K562 (cell line): Measurements from ENCODE around the gene NPNT. TPM values are rescaled to one million over a fixed set of nuclear protein-coding genes. Genes with fewer than 3 reads are reported as not detected.

Experiments
- ATAC-seq: fragments of 200-7000 bp; cut with Tn5 transposase; 3 replicates; pipeline ENCODE4 v1.9.1; 2020; ENCODE audit warnings: moderate library complexity
- BruUV-seq: library from RNA; stranded (reverse); fragments of 400-500 nt; replicated peaks from 2 replicates; lab custom pipeline; 2021; lab: Mats Ljungman, UMichigan
- CTCF ChIA-PET: fragments of 300-600 bp; formaldehyde crosslinking; extraction: SDS; loops from one replicate; lab custom pipeline; 2021; ENCODE audit warnings: low intra/inter-chr PET ratio; lab: Yijun Ruan, JAX
- POLR2A ChIA-PET: fragments of 300-600, 350-650 bp; sonication (Branson Sonifier 250); formaldehyde crosslinking; extraction: SDS; loops from one replicate; lab custom pipeline; 2021; ENCODE audit warnings: antibody characterized with exemption, inconsistent platforms; lab: Yijun Ruan, JAX
- DNase-seq, 4 experiments: peaks; one replicate each; pipeline versions ENCODE4 v3.0.0 to v3.0.0-alpha.2; 2011 to 2018; ENCODE audit warnings: low spot score in 3 of 4, mixed read lengths in 3 of 4; ENCODE audit errors: extremely low read depth in 1 of 4
- FAIRE-seq: peaks from 2 replicates; lab custom pipeline; 2011; peaks lifted over from hg19 to GRCh38; lab: Jason Lieb, UNC
- H2AFZ ChIP-seq: 2 replicates; pipeline ENCODE4 v1.6.0; 2011; ENCODE audit warnings: low read depth, low read length, control low read depth, inconsistent platforms
- H3K27ac ChIP-seq: fragments of 200-600 bp; 3 replicates; pipeline ENCODE4 v1.8.0; 2011; ENCODE audit warnings: low read depth, mild to moderate bottlenecking, control low read depth, inconsistent platforms, low read length, moderate library complexity, mixed read lengths; ENCODE audit errors: extremely low read depth
- H3K27me3 ChIP-seq, 2 experiments: fragments of 300-600 bp in 1 of 2; 2 replicates in 1 of 2; 3 replicates in 1 of 2; pipeline versions ENCODE4 v1.6.0 to v1.8.0; 2011; ENCODE audit warnings: inconsistent platforms in 2 of 2, low read length in 2 of 2, mild to moderate bottlenecking in 1 of 2, mixed read lengths in 1 of 2, moderate library complexity in 1 of 2; ENCODE audit not compliant: control insufficient read depth in 2 of 2, insufficient read depth in 2 of 2
- H3K36me3 ChIP-seq: fragments of 300-600 bp; 3 replicates; pipeline ENCODE4 v1.8.0; 2011; ENCODE audit warnings: mild to moderate bottlenecking, low read length, inconsistent platforms; ENCODE audit not compliant: control insufficient read depth, insufficient read depth
- H3K4me1 ChIP-seq, 2 experiments: fragments of 200-600 bp in 1 of 2; replicated peaks in 1 of 2; 2 replicates in 1 of 2; 3 replicates in 1 of 2; pipeline versions ENCODE4 v1.5.1 to v1.8.0; 2011; ENCODE audit warnings: inconsistent platforms in 2 of 2, low read length in 2 of 2, mild to moderate bottlenecking in 1 of 2, mixed read lengths in 1 of 2, moderate library complexity in 1 of 2; ENCODE audit not compliant: control insufficient read depth in 2 of 2, insufficient read depth in 2 of 2
- H3K4me2 ChIP-seq: 2 replicates; pipeline ENCODE4 v1.6.1; 2011; ENCODE audit warnings: low read length, control low read depth, inconsistent platforms, mixed read lengths; ENCODE audit not compliant: insufficient read depth
- H3K4me3 ChIP-seq: fragments of 200-600 bp; sonication (generic), shearing (Covaris generic); 2 replicates; pipeline ENCODE4 v1.5.1; 2016; ENCODE audit warnings: control low read depth, inconsistent platforms
- H3K79me2 ChIP-seq: fragments of 200-600 bp; 3 replicates; pipeline ENCODE4 v1.8.0; 2011; ENCODE audit warnings: low read length, inconsistent platforms; ENCODE audit not compliant: control insufficient read depth, insufficient read depth
- H3K9ac ChIP-seq, 2 experiments: 2 replicates each; pipeline versions ENCODE4 v1.6.0 to v1.6.1; 2011; ENCODE audit warnings: low read depth in 2 of 2, low read length in 2 of 2, control low read depth in 1 of 2, inconsistent platforms in 1 of 2, mild to moderate bottlenecking in 1 of 2, mixed read lengths in 1 of 2; ENCODE audit not compliant: insufficient read depth in 1 of 2
- H3K9me1 ChIP-seq: one replicate; pipeline ENCODE4 v1.6.0; 2011; ENCODE audit warnings: inconsistent platforms, mild to moderate bottlenecking, low read length, moderate library complexity; ENCODE audit not compliant: control insufficient read depth, insufficient read depth
- H3K9me3 ChIP-seq: replicated peaks from 2 replicates; pipeline ENCODE4 v1.5.1; 2011; ENCODE audit warnings: low read depth, low read length, inconsistent platforms; ENCODE audit not compliant: control insufficient read depth, insufficient read depth
- H4K20me1 ChIP-seq: replicated peaks from 2 replicates; pipeline ENCODE4 v1.6.1; 2011; ENCODE audit warnings: low read length, inconsistent platforms, mixed read lengths; ENCODE audit not compliant: control insufficient read depth, insufficient read depth
- CXXC5 ChIP-seq: fragments of 250-450 bp; sonication (Bioruptor Pico); IDR thresholded peaks from 2 replicates; pipeline ENCODE4 v1.8.0; 2022; ENCODE audit warnings: inconsistent platforms, mild to moderate bottlenecking, moderate library complexity
- DNMT1 ChIP-seq: fragments of 450-650 bp; IDR thresholded peaks from 2 replicates; pipeline ENCODE4 v1.6.1; 2016; ENCODE audit warnings: antibody characterized with exemption, mild to moderate bottlenecking
- FOXO4 ChIP-seq: fragments of 450-650 bp; formaldehyde crosslinking; IDR thresholded peaks from 2 replicates; pipeline ENCODE4 v1.4.0; 2020; ENCODE audit warnings: mild to moderate bottlenecking, moderate library complexity
- GTF2F1 ChIP-seq: IDR thresholded peaks from 2 replicates; pipeline ENCODE4 v1.6.1; 2011; ENCODE audit warnings: low read depth, low read length, improper control_type of control experiment
- HBP1 ChIP-seq: fragments of 450-650 bp; formaldehyde crosslinking; IDR thresholded peaks from 2 replicates; pipeline ENCODE4 v1.4.0; 2022; ENCODE audit warnings: missing genetic modification characterization
- NKRF ChIP-seq: fragments of 450-650 bp; IDR thresholded peaks from 2 replicates; pipeline ENCODE4 v1.6.1; 2016; ENCODE audit warnings: borderline replicate concordance
- SMARCA4 ChIP-seq: fragments of 450-650 bp; IDR thresholded peaks from 2 replicates; pipeline ENCODE4 v1.6.1; 2016
- ZBTB12 ChIP-seq: fragments of 250-450 bp; sonication (Bioruptor Pico); IDR thresholded peaks from 2 replicates; pipeline ENCODE4 v1.4.0; 2020
- ZNF174 ChIP-seq: fragments of 250-450 bp; sonication (Bioruptor Pico); IDR thresholded peaks from 2 replicates; pipeline ENCODE4 v1.4.0; 2020; ENCODE audit warnings: mild to moderate bottlenecking
- WGBS: fragments of 100-300 bp; shearing (Covaris generic); methylation state at CpG from one replicate; pipeline ENCODE4 v1.1.6; 2016; ENCODE audit warnings: low coverage, mixed read lengths; ENCODE audit not compliant: insufficient coverage; ENCODE audit errors: missing lambda C conversion rate; 5-methylcytosine and 5-hydroxymethylcytosine counted together
- in situ Hi-C: fragments of 300-500 bp; cut with MboI; formaldehyde crosslinking; loops from 4 replicates; pipeline ENCODE4 v1.15.0; 2018; ENCODE audit warnings: inconsistent platforms, mixed read lengths
- intact Hi-C: fragments of 100-400 bp; cut with micrococcal nuclease; formaldehyde crosslinking; loops from 2 replicates; pipeline ENCODE4 v1.14.2; 2022
- polyA plus RNA-seq, 8 experiments: library from polyadenylated mRNA; depleted of rRNA in 4 of 8; stranded (reverse) in 5 of 8; unstranded in 3 of 8; fragments of >200 nt; fragmentation: Nextera tagmentation in 2 of 8; fragmentation: Illumina TruSeq in 1 of 8; extraction: Ambion mirVana in 2 of 8; extraction: Trizol in 1 of 8; gene quantifications; 2 replicates each; pipeline versions ENCODE4 v1.2.1 to v1.2.3, GENCODE V29; 2011 to 2014; ENCODE audit warnings: inconsistent platforms in 1 of 8, missing spikeins in 1 of 8
- total RNA-seq, 7 experiments: library from RNA; depleted of rRNA in 6 of 7; stranded (reverse); fragments of >200 nt in 6 of 7; fragmentation: Illumina TruSeq in 2 of 7; extraction: Trizol in 2 of 7; gene quantifications; 2 replicates each; pipeline versions ENCODE4 v1.2.1 to v1.2.3, GENCODE V29; 2011 to 2021; ENCODE audit warnings: low replicate concordance in 1 of 7

Gene NPNT
- total and polyA plus RNA-seq, 9 of the 15 experiments (the other 6 are each of a cell fraction or from before 2014, with no cell fraction given), result 0.22 TPM; not detected in 8

- no peaks in the 10 kb centered on the region for H3K9me3 ChIP-seq
- H3K79me2 ChIP-seq, result no peaks in the 10 kb centered on the region
- no peak for ATAC-seq
- no peaks in the 10 kb centered on the region for H3K36me3 ChIP-seq
- WGBS, result 0% methylated on average over 7 of the region's 7 CpGs
- no peaks in the 10 kb centered on the region for H4K20me1 ChIP-seq
- no peak for FAIRE-seq
- no peak overlapping the region for H3K4me3 ChIP-seq
- no TSS peak for BruUV-seq
- no peaks in the 10 kb centered on the region for H3K27me3 ChIP-seq
- H3K27ac ChIP-seq, result no peak overlapping the region
- intact Hi-C loops, result no loop called here
- ChIA-PET POLR2A (no interaction called here), CTCF (no interaction called here)
- no peak overlapping the region for H3K4me2 ChIP-seq
- in situ Hi-C loops, result no loop called here
- no peaks in the 10 kb centered on the region for H3K4me1 ChIP-seq
- no peak overlapping the region for H3K9ac ChIP-seq
- no peak for DNase-seq
- TF ChIP-seq ZBTB12 (CRISPR knock-in tag) (no peak), GTF2F1 (no peak), DNMT1 (no peak), FOXO4 (CRISPR knock-in tag) (no peak), CXXC5 (no peak), NKRF (no peak), HBP1 (CRISPR knock-in tag) (no peak), SMARCA4 (no peak), ZNF174 (CRISPR knock-in tag) (no peak)
- H2AFZ ChIP-seq, result no peak overlapping the region
- H3K9me1 ChIP-seq, result no peaks in the 10 kb centered on the region
Observed at GRCh38 chr4:105923497-105924238, 28.4 kb downstream of the NPNT start.
